ENCODE results near the gene AATF. TPM values are rescaled to one million over a fixed set of nuclear protein-coding genes. Genes with fewer than 3 reads are reported as not detected.

Gene AATF
- total and polyA plus RNA-seq, 2 of the 8 experiments (the other 6 are each of a cell fraction or from before 2014, with no cell fraction given) = 20.1 to 62.8 TPM

DNA sequence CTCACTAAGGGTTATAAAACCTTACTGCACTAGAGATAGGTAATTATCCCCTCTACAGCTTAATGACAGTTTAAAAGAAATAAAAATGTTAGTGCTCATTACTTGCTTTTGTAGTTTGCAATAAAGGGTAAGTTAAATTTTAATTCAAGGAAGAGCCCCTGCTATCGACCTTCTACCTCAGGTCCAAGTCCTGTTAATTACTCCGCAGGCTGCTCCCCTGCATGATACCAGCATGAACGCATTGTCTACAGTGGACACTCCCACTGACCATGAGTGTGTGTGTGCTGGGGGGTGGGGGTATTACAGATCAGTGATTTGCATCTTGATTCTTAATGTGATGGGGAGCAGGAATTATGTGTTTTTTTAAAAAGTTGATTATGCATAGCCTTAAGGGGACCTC is 103.1 kb downstream of the AATF start:
- Histone ChIP-seq H4K20me1 (replicated peaks in 1 of 2; ENCODE audit: control insufficient read depth in 1 of 2, insufficient read depth in 2 of 2, low read length in 2 of 2) (no peaks in the 10 kb centered on the region), H4K91ac (replicated peaks; ENCODE audit: insufficient read length, low read length) (no peak overlapping the region), H3K4ac (replicated peaks; ENCODE audit: insufficient read length, low read depth, low read length) (no peak overlapping the region), H2BK5ac (ENCODE audit: low read depth, low read length) (no peak overlapping the region), H3K9ac (replicated peaks in 1 of 4; ENCODE audit: extremely low read depth in 1 of 4, low read depth in 3 of 4, low read length in 3 of 4) (no peak overlapping the region), H3K36me3 (ENCODE audit: control insufficient read depth in 2 of 4, insufficient read depth in 4 of 4, low read length in 3 of 4) (peaks cover 0 to 3% (median 0%) of the 10 kb centered on the region in 4 experiments; a peak in 3 of 8 replicates), H2AK5ac (ENCODE audit: low read depth, low read length) (no peak overlapping the region), H3K18ac (ENCODE audit: extremely low read depth, low read length) (no peak overlapping the region), H3K9me3 (ENCODE audit: insufficient read depth in 2 of 2, low read depth in 1 of 2, low read length in 1 of 2) (no peaks in the 10 kb centered on the region), H3K4me3 (ENCODE audit: extremely low read depth in 1 of 4, insufficient read depth in 2 of 4, low read depth in 3 of 4, low read length in 4 of 4) (no peak overlapping the region), H3K79me1 (ENCODE audit: low read depth, low read length) (no peaks in the 10 kb centered on the region), H2AFZ (ENCODE audit: low read length) (no peak overlapping the region), H2BK120ac (replicated peaks; ENCODE audit: low read depth, low read length) (no peak overlapping the region), H2BK20ac (ENCODE audit: low read length) (no peak overlapping the region), H3K79me2 (ENCODE audit: control insufficient read depth in 1 of 2, insufficient read depth in 2 of 2, low read length in 2 of 2) (no peaks in the 10 kb centered on the region), H3K4me2 (ENCODE audit: insufficient read depth in 1 of 2, low read depth in 2 of 2, low read length in 2 of 2) (no peak overlapping the region), H3K27me3 (replicated peaks in 1 of 4; ENCODE audit: control insufficient read depth in 3 of 4, extremely low read depth in 1 of 4, insufficient read depth in 3 of 4, low read length in 3 of 4) (no peaks in the 10 kb centered on the region), H4K8ac (ENCODE audit: extremely low read depth, insufficient read depth, low read length) (no peak overlapping the region; the same call in 1 of the 2 replicates), H3K23me2 (ENCODE audit: low read depth, low read length) (no peaks in the 10 kb centered on the region), H2BK12ac (ENCODE audit: low read depth, low read length) (no peak overlapping the region), H3K4me1 (replicated peaks in 1 of 4; ENCODE audit: control insufficient read depth in 3 of 4, insufficient read depth in 4 of 4, low read length in 3 of 4) (peaks cover 0 to 3% (median 1%) of the 10 kb centered on the region in 4 experiments; a peak in 3 of 7 replicates), H3K23ac (ENCODE audit: insufficient read length) (no peak overlapping the region), H3K14ac (ENCODE audit: insufficient read length) (no peak overlapping the region), H4K5ac (ENCODE audit: insufficient read length, low read depth, low read length) (no peak overlapping the region), H3K27ac (ENCODE audit: low read depth, low read length) (no peak overlapping the region), H2BK15ac (ENCODE audit: low read length) (no peak overlapping the region; the same call in 1 of the 2 replicates), H3K56ac (replicated peaks; ENCODE audit: insufficient read length, low read depth, low read length) (no peak overlapping the region)
- FAIRE-seq = no peak
- 96% methylated on average over 3 of the region's 3 CpGs; no CpG with 5 or more reads in 1 of the 2 experiments for WGBS, 2 experiments (ENCODE audit: extremely low coverage in 1 of 2, insufficient coverage in 1 of 2, insufficient read length in 1 of 2, insufficient replicate concordance in 2 of 2, low coverage in 1 of 2, low lambda C conversion rate in 2 of 2, missing lambda C conversion rate in 1 of 2)
- ChIA-PET CTCF (ENCODE audit: partially characterized antibody) (interaction anchor here (0.9 to 1.3 kb wide), 4 partner anchors 12 to 122 kb away, joined by 3 read pairs; no protein-coding TSS in a partner anchor), POLR2A (ENCODE audit: partially characterized antibody) (no interaction called here)
- no peak for DNase-seq (ENCODE audit: low read depth in 1 of 2, low spot score in 2 of 2)
- TF ChIP-seq TBP (IDR thresholded peaks at IDR 0.05; ENCODE audit: low read depth, low read length) (no peak), CHD2 (IDR thresholded peaks at IDR 0.05; ENCODE audit: low read length) (no peak), POU5F1 (IDR thresholded peaks at IDR 0.05; ENCODE audit: low read depth, low read length) (no peak), TAF1 (IDR thresholded peaks at IDR 0.05; ENCODE audit: low read depth, low read length) (no peak), TAF7 (optimal IDR thresholded peaks at IDR 0.05; ENCODE audit: borderline replicate concordance, low read depth, low read length) (no peak), SIX5 (IDR thresholded peaks at IDR 0.05; ENCODE audit: low read depth, low read length) (no peak), SUZ12 (IDR thresholded peaks at IDR 0.05; ENCODE audit: low read length) (no peak), CBX8 (IDR thresholded peaks at IDR 0.05; ENCODE audit: borderline replicate concordance, low read depth, low read length) (no peak), GTF2F1 (IDR thresholded peaks at IDR 0.05; ENCODE audit: borderline replicate concordance, low read depth, low read length) (no peak), JUN (IDR thresholded peaks at IDR 0.05; ENCODE audit: low read depth, low read length) (no peak), SIN3A (conservative IDR thresholded peaks at IDR 0.05 in 1 of 2, IDR thresholded peaks at IDR 0.05 in 1 of 2; ENCODE audit: low read depth in 1 of 2, low read length in 2 of 2) (no peak), CHD1 (IDR thresholded peaks at IDR 0.05; ENCODE audit: low read depth, low read length) (no peak), SP1 (IDR thresholded peaks at IDR 0.05; ENCODE audit: low read depth, low read length) (no peak)
- TF ChIP-seq, protein P1, sequence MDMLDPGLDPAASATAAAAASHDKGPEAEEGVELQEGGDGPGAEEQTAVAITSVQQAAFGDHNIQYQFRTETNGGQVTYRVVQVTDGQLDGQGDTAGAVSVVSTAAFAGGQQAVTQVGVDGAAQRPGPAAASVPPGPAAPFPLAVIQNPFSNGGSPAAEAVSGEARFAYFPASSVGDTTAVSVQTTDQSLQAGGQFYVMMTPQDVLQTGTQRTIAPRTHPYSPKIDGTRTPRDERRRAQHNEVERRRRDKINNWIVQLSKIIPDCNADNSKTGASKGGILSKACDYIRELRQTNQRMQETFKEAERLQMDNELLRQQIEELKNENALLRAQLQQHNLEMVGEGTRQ (IDR thresholded peaks at IDR 0.05; ENCODE audit: low read length) = no peak

Data from H1 (cell line).